Mesendoderm (in vitro differentiated cells): ENCODE data around the gene SNAP47.

Experiments
- DNase-seq: peaks from one replicate; pipeline ENCODE4 v3.0.0; 2013
- H2AK5ac ChIP-seq: 2 replicates; pipeline ENCODE4 v1.6.1; 2013; ENCODE audit warnings: low read length, inconsistent platforms
- H2BK120ac ChIP-seq: 2 replicates; pipeline ENCODE4 v1.6.1; 2013; ENCODE audit warnings: low read depth, mild to moderate bottlenecking, low read length, moderate library complexity, mixed read lengths
- H2BK15ac ChIP-seq: replicated peaks from 2 replicates; pipeline ENCODE4 v1.6.1; 2013; ENCODE audit warnings: low read depth, mild to moderate bottlenecking, moderate library complexity
- H2BK5ac ChIP-seq: 2 replicates; pipeline ENCODE4 v1.6.1; 2013; ENCODE audit warnings: low read length, inconsistent platforms
- H3K18ac ChIP-seq: 2 replicates; pipeline ENCODE4 v1.6.1; 2013; ENCODE audit warnings: mild to moderate bottlenecking, low read length, mixed read lengths
- H3K23ac ChIP-seq: one replicate; pipeline ENCODE4 v1.6.1; 2013; ENCODE audit warnings: low read length
- H3K27ac ChIP-seq: 2 replicates; pipeline ENCODE4 v1.5.1; 2013; ENCODE audit warnings: low read depth, mild to moderate bottlenecking, inconsistent platforms, low read length, moderate library complexity
- H3K27me3 ChIP-seq: 2 replicates; pipeline ENCODE4 v1.6.1; 2013; ENCODE audit warnings: low read length, control low read depth, mild to moderate bottlenecking, inconsistent platforms; ENCODE audit not compliant: insufficient read depth, poor library complexity
- H3K36me3 ChIP-seq: 2 replicates; pipeline ENCODE4 v1.6.1; 2013; ENCODE audit warnings: low read length, inconsistent platforms; ENCODE audit not compliant: control insufficient read depth, insufficient read depth
- H3K4ac ChIP-seq: one replicate; pipeline ENCODE4 v1.6.1; 2013; ENCODE audit warnings: low read depth, mild to moderate bottlenecking, low read length, moderate library complexity
- H3K4me1 ChIP-seq: 2 replicates; pipeline ENCODE4 v1.6.1; 2013; ENCODE audit warnings: low read depth, low read length, inconsistent platforms; ENCODE audit not compliant: control insufficient read depth
- H3K4me2 ChIP-seq: 2 replicates; pipeline ENCODE4 v1.6.1; 2013; ENCODE audit warnings: low read length
- H3K4me3 ChIP-seq: 2 replicates; pipeline ENCODE4 v1.5.1; 2013; ENCODE audit warnings: mild to moderate bottlenecking, low read length
- H3K56ac ChIP-seq: one replicate; pipeline ENCODE4 v1.6.1; 2013; ENCODE audit warnings: low read length
- H3K79me1 ChIP-seq: 2 replicates; pipeline ENCODE4 v1.6.1; 2013; ENCODE audit warnings: low read length, inconsistent platforms
- H3K79me2 ChIP-seq: 2 replicates; pipeline ENCODE4 v1.6.1; 2013; ENCODE audit warnings: mild to moderate bottlenecking, low read length; ENCODE audit not compliant: control insufficient read depth, insufficient read depth
- H3K9ac ChIP-seq: 2 replicates; pipeline ENCODE4 v1.6.1; 2013; ENCODE audit warnings: low read length, inconsistent platforms
- H4K5ac ChIP-seq: one replicate; pipeline ENCODE4 v1.6.1; 2013; ENCODE audit warnings: low read length
- H4K8ac ChIP-seq: one replicate; pipeline ENCODE4 v1.6.1; 2013; ENCODE audit warnings: low read depth, mild to moderate bottlenecking, control low read depth, low read length, moderate library complexity
- WGBS: extraction: QIAGEN DNeasy Blood & Tissue Kit; methylation state at CpG from one replicate; pipeline ENCODE4 v1.1.7; 2013; ENCODE audit warnings: low lambda C conversion rate, missing lambda C conversion rate; ENCODE audit not compliant: insufficient coverage; ENCODE audit errors: extremely low coverage; 5-methylcytosine and 5-hydroxymethylcytosine counted together

Gene SNAP47

GRCh38 chr1:227729881-227730629 lies 5.2 kb upstream of the SNAP47 start:
- H2BK15ac ChIP-seq: no peak overlapping the region
- no peak overlapping the region for H2AK5ac ChIP-seq
- no peak overlapping the region for H3K23ac ChIP-seq
- no peak overlapping the region for H3K18ac ChIP-seq
- no peak overlapping the region for H3K27ac ChIP-seq
- no peak overlapping the region for H2BK120ac ChIP-seq
- H3K79me2 ChIP-seq: peaks cover 11% of the 10 kb centered on the region
- no peak overlapping the region for H2BK5ac ChIP-seq
- H3K36me3 ChIP-seq: peaks cover 5% of the 10 kb centered on the region
- DNase-seq: peak; percentile 86
- no peak overlapping the region for H4K8ac ChIP-seq
- peaks cover 3% of the 10 kb centered on the region for H3K4me1 ChIP-seq
- H3K79me1 ChIP-seq: peaks cover 12% of the 10 kb centered on the region
- no peak overlapping the region for H4K5ac ChIP-seq
- no CpG with 5 or more reads among the region's 13 CpGs for WGBS
- H3K4me2 ChIP-seq: no peak overlapping the region
- H3K56ac ChIP-seq: no peak overlapping the region
- no peaks in the 10 kb centered on the region for H3K27me3 ChIP-seq
- no peak overlapping the region for H3K4ac ChIP-seq
- no peak overlapping the region for H3K9ac ChIP-seq
- no peak overlapping the region for H3K4me3 ChIP-seq

DNA sequence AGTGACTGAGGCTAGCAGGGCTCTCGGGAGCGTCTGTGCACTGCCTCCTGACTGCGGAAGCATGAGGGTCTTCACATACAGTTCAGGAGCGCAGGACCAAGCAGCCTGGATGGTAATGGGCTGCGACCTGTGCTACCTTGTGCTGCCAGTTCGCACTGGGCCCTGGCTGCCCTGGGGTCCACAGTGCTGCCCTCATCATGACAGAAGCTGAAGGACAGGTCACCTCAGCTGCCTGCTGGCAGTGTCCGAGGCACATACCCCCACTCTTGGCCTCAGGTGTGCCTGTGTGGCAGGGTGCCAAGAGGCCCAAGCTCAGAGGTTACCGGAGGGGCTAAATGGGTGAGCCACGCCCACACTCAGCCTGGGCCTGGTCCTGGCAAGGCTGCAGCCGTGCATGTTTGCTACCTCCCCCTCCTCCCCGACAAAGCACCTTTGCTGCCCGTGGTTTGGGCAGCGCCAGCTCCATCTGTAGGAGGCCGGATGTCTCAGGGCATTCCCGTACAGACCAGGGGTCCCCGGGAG lies 4.5 kb upstream of the SNAP47 start:
- Histone ChIP-seq H3K27me3 (no peaks in the 10 kb centered on the region), H4K5ac (no peak overlapping the region), H4K8ac (no peak overlapping the region), H3K4me2 (no peak overlapping the region), H3K36me3 (peaks cover 5% of the 10 kb centered on the region), H3K4me1 (peaks cover 3% of the 10 kb centered on the region), H3K79me2 (peaks cover 13% of the 10 kb centered on the region), H3K4ac (no peak overlapping the region), H2BK15ac (no peak overlapping the region), H2BK120ac (no peak overlapping the region), H3K79me1 (peaks cover 13% of the 10 kb centered on the region), H3K4me3 (no peak overlapping the region), H3K18ac (no peak overlapping the region), H3K27ac (no peak overlapping the region), H2AK5ac (no peak overlapping the region), H3K9ac (no peak overlapping the region), H3K56ac (no peak overlapping the region), H2BK5ac (no peak overlapping the region), H3K23ac (no peak overlapping the region)
- DNase-seq: no peak
- no CpG with 5 or more reads among the region's 16 CpGs for WGBS

GRCh38 chr1:227731241-227731677 lies 4.0 kb upstream of the SNAP47 start:
- H3K79me1 ChIP-seq: peaks cover 18% of the 10 kb centered on the region
- H3K27ac ChIP-seq: no peak overlapping the region
- H3K27me3 ChIP-seq: no peaks in the 10 kb centered on the region
- H3K18ac ChIP-seq: no peak overlapping the region
- H4K8ac ChIP-seq: no peak overlapping the region
- peaks cover 18% of the 10 kb centered on the region for H3K79me2 ChIP-seq
- no peak overlapping the region for H2AK5ac ChIP-seq
- peaks cover 5% of the 10 kb centered on the region for H3K36me3 ChIP-seq
- H3K4ac ChIP-seq: no peak overlapping the region
- H3K4me1 ChIP-seq: peaks cover 5% of the 10 kb centered on the region
- no peak overlapping the region for H2BK15ac ChIP-seq
- H2BK120ac ChIP-seq: no peak overlapping the region
- H3K23ac ChIP-seq: no peak overlapping the region
- no peak overlapping the region for H2BK5ac ChIP-seq
- H4K5ac ChIP-seq: no peak overlapping the region
- no peak for DNase-seq
- no peak overlapping the region for H3K56ac ChIP-seq
- H3K4me3 ChIP-seq: no peak overlapping the region
- no CpG with 5 or more reads among the region's 11 CpGs for WGBS
- H3K4me2 ChIP-seq: no peak overlapping the region
- no peak overlapping the region for H3K9ac ChIP-seq

DNA sequence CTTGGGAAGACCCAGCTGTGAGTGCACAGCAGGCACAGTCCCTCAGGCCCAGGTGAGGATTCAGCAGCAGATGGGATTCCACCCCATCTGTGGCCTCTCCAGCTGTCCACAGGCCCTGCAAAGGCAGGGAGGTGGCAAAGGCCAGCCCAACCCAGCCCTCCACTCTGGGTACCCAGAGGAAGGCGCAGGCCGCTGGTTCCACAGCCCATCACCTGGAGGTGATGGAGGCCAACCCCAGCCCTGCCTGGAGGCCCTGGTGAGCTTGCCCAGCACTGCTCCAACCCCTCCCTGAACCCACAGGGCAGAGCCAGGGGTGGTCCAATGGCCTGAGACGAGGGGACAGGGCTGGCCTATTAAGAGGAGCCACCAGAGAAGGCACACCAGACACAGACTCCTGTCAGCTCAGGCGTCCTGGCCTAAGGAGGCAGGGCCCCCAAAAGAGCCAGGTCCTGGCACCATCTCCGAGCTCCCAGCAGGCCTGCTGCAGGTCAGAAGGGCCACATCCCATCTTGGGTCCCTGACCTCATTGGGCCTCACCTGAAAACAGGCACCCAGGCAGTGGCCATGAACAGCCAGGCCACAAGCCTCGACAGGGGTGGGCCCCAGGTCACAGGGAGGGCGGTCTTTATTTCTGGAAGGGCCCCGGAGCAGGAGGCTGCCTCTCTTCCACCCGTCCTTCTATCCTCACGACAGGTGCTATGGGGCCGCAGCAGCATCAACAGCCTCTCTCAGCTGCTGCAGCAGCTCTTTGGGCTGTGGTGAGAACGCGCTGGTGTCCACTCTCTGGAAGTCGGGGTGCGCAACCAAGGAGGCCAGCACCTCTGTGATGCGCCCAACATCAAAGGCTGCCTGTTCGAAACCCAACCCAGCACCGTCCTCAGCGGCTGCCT lies 3.3 kb upstream of the SNAP47 start:
- Histone ChIP-seq H3K9ac (no peak overlapping the region), H3K4me2 (no peak overlapping the region), H4K5ac (no peak overlapping the region), H3K36me3 (peaks cover 5% of the 10 kb centered on the region), H3K79me2 (peaks cover 23% of the 10 kb centered on the region), H3K23ac (no peak overlapping the region), H2BK120ac (no peak overlapping the region), H2BK15ac (no peak overlapping the region), H2BK5ac (no peak overlapping the region), H3K79me1 (peaks cover 21% of the 10 kb centered on the region), H3K27ac (no peak overlapping the region), H3K4me1 (peaks cover 5% of the 10 kb centered on the region), H3K4ac (no peak overlapping the region), H2AK5ac (no peak overlapping the region), H3K18ac (no peak overlapping the region), H4K8ac (no peak overlapping the region), H3K27me3 (no peaks in the 10 kb centered on the region), H3K56ac (no peak overlapping the region), H3K4me3 (no peak overlapping the region)
- no CpG with 5 or more reads among the region's 19 CpGs for WGBS
- DNase-seq: no peak

- no peak overlapping the region for H3K9ac ChIP-seq
- peaks cover 25% of the 10 kb centered on the region for H3K79me1 ChIP-seq
- H3K27ac ChIP-seq: no peak overlapping the region
- H3K4me2 ChIP-seq: no peak overlapping the region
- DNase-seq: no peak
- no CpG with 5 or more reads among the region's 18 CpGs for WGBS
- H3K4me1 ChIP-seq: peaks cover 5% of the 10 kb centered on the region
- no peaks in the 10 kb centered on the region for H3K27me3 ChIP-seq
- no peak overlapping the region for H4K5ac ChIP-seq
- no peak overlapping the region for H3K23ac ChIP-seq
- H3K56ac ChIP-seq: no peak overlapping the region
- H3K4me3 ChIP-seq: no peak overlapping the region
- no peak overlapping the region for H2BK15ac ChIP-seq
- H2AK5ac ChIP-seq: no peak overlapping the region
- H2BK5ac ChIP-seq: no peak overlapping the region
- H3K79me2 ChIP-seq: peaks cover 30% of the 10 kb centered on the region
- H3K18ac ChIP-seq: no peak overlapping the region
- H3K4ac ChIP-seq: no peak overlapping the region
- no peak overlapping the region for H4K8ac ChIP-seq
- H2BK120ac ChIP-seq: no peak overlapping the region
- peaks cover 5% of the 10 kb centered on the region for H3K36me3 ChIP-seq
Measured at GRCh38 chr1:227732586-227733308, 2.5 kb upstream of the SNAP47 start.
